RWPE2 (cell line): Measurements from ENCODE around the gene DDX1.

ENCODE experiments used
- ATAC-seq: fragments of 200-7000 bp; cut with Tn5 transposase; 3 replicates; pipeline ENCODE4 v1.9.1; 2021; ENCODE audit warnings: low read depth
- DNase-seq: peaks from one replicate; pipeline ENCODE4 v3.0.0-alpha.2; 2020; ENCODE audit warnings: low spot score
- H3K27ac ChIP-seq: fragments of 450-650 bp; 2 replicates; pipeline ENCODE4 v1.5.1; 2017; ENCODE audit warnings: mild to moderate bottlenecking; ENCODE audit not compliant: poor library complexity, severe bottlenecking
- H3K27me3 ChIP-seq: fragments of 250-450 bp; sonication (Bioruptor Pico); 2 replicates; pipeline ENCODE4 v1.5.1; 2021; ENCODE audit warnings: mild to moderate bottlenecking, moderate library complexity; ENCODE audit not compliant: insufficient read depth, poor library complexity, severe bottlenecking
- H3K36me3 ChIP-seq: fragments of 250-450 bp; sonication (Bioruptor Pico); 2 replicates; pipeline ENCODE4 v1.5.1; 2020; ENCODE audit warnings: low read depth, mild to moderate bottlenecking, moderate library complexity
- H3K4me1 ChIP-seq: fragments of 250-450 bp; sonication (Bioruptor Pico); 2 replicates; pipeline ENCODE4 v1.5.1; 2021; ENCODE audit warnings: mild to moderate bottlenecking, moderate library complexity; ENCODE audit not compliant: insufficient read depth, poor library complexity, severe bottlenecking
- H3K4me3 ChIP-seq: fragments of 250-450 bp; sonication (Bioruptor Pico); 2 replicates; pipeline ENCODE4 v1.5.1; 2021; ENCODE audit warnings: mild to moderate bottlenecking, moderate library complexity; ENCODE audit not compliant: severe bottlenecking
- H3K9me3 ChIP-seq: fragments of 250-450 bp; sonication (Bioruptor Pico); 2 replicates; pipeline ENCODE4 v1.5.1; 2021; ENCODE audit warnings: mild to moderate bottlenecking, moderate library complexity; ENCODE audit not compliant: severe bottlenecking
- TF ChIP-seq, protein P1 (sequence below): fragments of 450-650 bp; IDR thresholded peaks from one replicate; pipeline ENCODE4 v1.5.1; 2017; ENCODE audit warnings: mild to moderate bottlenecking, moderate library complexity; ENCODE audit not compliant: poor library complexity, severe bottlenecking

Gene DDX1

GRCh38 chr2:15584767-15585469 is 6.8 kb upstream of the DDX1 start:
- Histone ChIP-seq H3K4me1 (peaks cover under 1% of the 10 kb centered on the region), H3K9me3 (no peaks in the 10 kb centered on the region), H3K27me3 (no peaks in the 10 kb centered on the region), H3K36me3 (no peaks in the 10 kb centered on the region), H3K4me3 (no peak overlapping the region), H3K27ac (no peak overlapping the region)
- DNase-seq (no peak), ATAC-seq (no peak)
- TF ChIP-seq, protein P1, sequence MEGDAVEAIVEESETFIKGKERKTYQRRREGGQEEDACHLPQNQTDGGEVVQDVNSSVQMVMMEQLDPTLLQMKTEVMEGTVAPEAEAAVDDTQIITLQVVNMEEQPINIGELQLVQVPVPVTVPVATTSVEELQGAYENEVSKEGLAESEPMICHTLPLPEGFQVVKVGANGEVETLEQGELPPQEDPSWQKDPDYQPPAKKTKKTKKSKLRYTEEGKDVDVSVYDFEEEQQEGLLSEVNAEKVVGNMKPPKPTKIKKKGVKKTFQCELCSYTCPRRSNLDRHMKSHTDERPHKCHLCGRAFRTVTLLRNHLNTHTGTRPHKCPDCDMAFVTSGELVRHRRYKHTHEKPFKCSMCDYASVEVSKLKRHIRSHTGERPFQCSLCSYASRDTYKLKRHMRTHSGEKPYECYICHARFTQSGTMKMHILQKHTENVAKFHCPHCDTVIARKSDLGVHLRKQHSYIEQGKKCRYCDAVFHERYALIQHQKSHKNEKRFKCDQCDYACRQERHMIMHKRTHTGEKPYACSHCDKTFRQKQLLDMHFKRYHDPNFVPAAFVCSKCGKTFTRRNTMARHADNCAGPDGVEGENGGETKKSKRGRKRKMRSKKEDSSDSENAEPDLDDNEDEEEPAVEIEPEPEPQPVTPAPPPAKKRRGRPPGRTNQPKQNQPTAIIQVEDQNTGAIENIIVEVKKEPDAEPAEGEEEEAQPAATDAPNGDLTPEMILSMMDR, result no peak

DNA sequence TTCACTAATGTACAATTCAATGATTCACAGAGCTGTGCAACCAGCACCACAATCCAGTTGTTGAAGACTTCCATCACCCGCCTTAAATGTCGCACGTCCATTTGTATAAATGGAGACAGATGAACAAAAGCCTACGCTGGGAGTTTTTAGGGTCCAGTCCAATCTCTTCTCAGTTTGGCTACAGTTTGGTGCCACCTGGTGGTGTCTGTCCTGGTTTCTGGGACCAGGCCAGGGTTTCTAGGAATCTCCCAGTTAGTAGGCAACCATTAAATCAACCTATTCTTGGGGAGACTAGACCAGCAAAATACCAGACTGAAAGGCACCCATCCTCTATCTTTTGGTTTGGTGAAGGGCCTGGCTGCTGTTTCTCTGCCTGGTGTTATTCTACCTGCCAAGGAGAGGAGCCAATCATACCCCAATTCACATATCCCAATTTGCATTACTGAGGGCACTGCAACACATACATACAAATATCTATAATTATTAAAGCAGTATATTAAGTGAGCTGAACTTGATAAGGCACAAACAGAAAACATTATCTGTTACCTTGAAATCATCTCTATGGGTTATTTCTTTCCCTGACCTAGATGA is 3.2 kb upstream of the DDX1 start:
- H3K36me3 ChIP-seq, result peaks cover 4% of the 10 kb centered on the region; the same call in 1 of the 2 replicates

DNA sequence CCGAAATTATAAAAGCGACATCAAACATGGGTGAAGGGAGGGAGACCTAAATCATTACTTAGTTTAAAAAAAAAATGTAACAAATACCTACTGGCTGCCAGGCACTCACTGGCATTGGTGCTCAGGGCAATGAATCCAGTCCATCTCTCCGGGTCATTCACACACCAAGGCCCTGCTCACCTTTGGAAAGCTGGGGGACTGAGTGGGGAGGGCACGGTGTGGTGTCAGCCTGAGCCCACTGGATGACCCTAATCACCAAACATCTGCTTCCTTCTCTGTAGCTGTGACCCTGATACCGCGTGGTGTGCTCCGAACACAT is 336 bp upstream of the DDX1 start:
- H3K9me3 ChIP-seq, result no peaks in the 10 kb centered on the region
- ATAC-seq (peak; percentile 51; the same call in 2 of the 3 replicates), DNase-seq (no peak)
- H3K27me3 ChIP-seq, result no peaks in the 10 kb centered on the region
- H3K27ac ChIP-seq, result peak overlapping the region; percentile 78
- TF ChIP-seq, protein P1, result no peak
- peaks cover 5% of the 10 kb centered on the region for H3K4me1 ChIP-seq
- H3K4me3 ChIP-seq, result peak overlapping the region; percentile 81
- H3K36me3 ChIP-seq, result peaks cover 27% of the 10 kb centered on the region

More for the DNA sequence above, 3.2 kb upstream of the DDX1 start:
- Histone ChIP-seq H3K4me1 (peaks cover 5% of the 10 kb centered on the region), H3K4me3 (no peak overlapping the region), H3K27ac (no peak overlapping the region), H3K27me3 (no peaks in the 10 kb centered on the region), H3K9me3 (no peaks in the 10 kb centered on the region)
- DNase-seq (no peak), ATAC-seq (no peak)
- TF ChIP-seq, protein P1, result peak; percentile 76

DNA sequence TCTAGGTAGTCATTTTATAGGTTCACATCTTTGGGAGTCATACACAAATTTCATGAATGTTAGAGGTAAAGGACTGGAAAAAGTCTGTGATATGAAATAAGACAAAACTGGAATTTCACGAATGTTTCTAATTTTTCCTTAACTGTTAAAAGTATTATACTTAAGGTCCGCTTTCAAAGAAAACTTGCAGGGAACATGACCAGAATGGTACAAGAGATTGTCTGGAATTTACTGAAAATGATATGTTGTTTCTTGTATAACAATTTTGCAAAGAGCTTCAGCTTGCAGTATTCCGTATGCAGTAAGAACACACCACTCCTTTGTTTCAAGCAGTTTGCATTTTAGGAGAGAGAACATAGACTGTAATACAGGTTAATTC is 1.6 kb downstream of the DDX1 start:
- peaks cover 5% of the 10 kb centered on the region for H3K4me1 ChIP-seq
- ATAC-seq (no peak), DNase-seq (no peak)
- H3K36me3 ChIP-seq, result peaks cover 47% of the 10 kb centered on the region
- no peak overlapping the region for H3K4me3 ChIP-seq
- no peaks in the 10 kb centered on the region for H3K9me3 ChIP-seq
- TF ChIP-seq, protein P1, result no peak
- no peak overlapping the region for H3K27ac ChIP-seq
- H3K27me3 ChIP-seq, result no peaks in the 10 kb centered on the region
